A549 (cell line): ENCODE measurements around the gene EBF3. TPM values are rescaled to one million over a fixed set of nuclear protein-coding genes. Genes with fewer than 3 reads are reported as not detected.

Experiments used
- ATAC-seq, 2 experiments: fragments of 200-7000 bp in 1 of 2; fragments of >200 bp in 1 of 2; cut with Nextera tagmentation in 1 of 2; cut with Tn5 transposase in 1 of 2; 3 replicates each; pipeline versions ENCODE4 v1.8.0 to v1.9.1; 2018 to 2020; ENCODE audit warnings: mild to moderate bottlenecking in 1 of 2, moderate library complexity in 1 of 2
- CTCF ChIA-PET: fragments of 300-600 bp; sonication (Branson Sonifier 250); formaldehyde crosslinking; extraction: SDS; loops from one replicate; lab custom pipeline; 2021; ENCODE audit warnings: antibody characterized with exemption, inconsistent platforms; lab: Yijun Ruan, JAX
- POLR2A ChIA-PET: fragments of 350-600 bp; formaldehyde crosslinking; extraction: SDS; loops from one replicate; lab custom pipeline; 2021; ENCODE audit warnings: antibody characterized with exemption, inconsistent platforms; lab: Yijun Ruan, JAX
- DNase-seq, 2 experiments: peaks; one replicate each; pipeline versions ENCODE4 v3.0.0 to v3.0.0-alpha.2; 2011 to 2016; ENCODE audit warnings: low read depth in 1 of 2, low spot score in 1 of 2
- FAIRE-seq: peaks from 2 replicates; lab custom pipeline; 2011; peaks lifted over from hg19 to GRCh38; lab: Jason Lieb, UNC
- H3K27ac ChIP-seq, 2 experiments: fragments of >200 bp; sonication (Bioruptor Twin); formaldehyde crosslinking; 3 replicates each; pipeline ENCODE4 v1.5.1; 2016 to 2017
- H3K4me1 ChIP-seq: fragments of >200 bp; sonication (Bioruptor Twin); formaldehyde crosslinking; 3 replicates; pipeline ENCODE4 v1.6.1; 2016
- H3K4me2 ChIP-seq: fragments of >200 bp; sonication (Bioruptor Twin); formaldehyde crosslinking; 3 replicates; pipeline ENCODE4 v1.6.1; 2016
- H3K4me3 ChIP-seq: fragments of >200 bp; sonication (Bioruptor Twin); formaldehyde crosslinking; 3 replicates; pipeline ENCODE4 v1.5.1; 2016
- H3K9me3 ChIP-seq: fragments of >200 bp; sonication (Bioruptor Twin); formaldehyde crosslinking; 3 replicates; pipeline ENCODE4 v1.6.1; 2016
- CBX8 ChIP-seq: fragments of 200-600 bp; sonication (generic); IDR thresholded peaks from 2 replicates; pipeline ENCODE4 v1.6.1; 2016
- CTCF ChIP-seq: fragments of >200 bp; sonication (Bioruptor Twin); formaldehyde crosslinking; IDR thresholded peaks from 3 replicates; pipeline ENCODE4 v1.5.1; 2016
- E2F6 ChIP-seq: IDR thresholded peaks from 2 replicates; pipeline ENCODE4 v1.6.1; 2012; ENCODE audit warnings: low read depth, borderline replicate concordance
- ELK1 ChIP-seq: fragments of 150-350 bp; IDR thresholded peaks from 2 replicates; pipeline ENCODE4 v1.6.1; 2014; ENCODE audit warnings: low read depth, mild to moderate bottlenecking, low read length
- ESRRA ChIP-seq: fragments of 150-350 bp; IDR thresholded peaks from 2 replicates; pipeline ENCODE4 v1.6.1; 2014; ENCODE audit warnings: mild to moderate bottlenecking, low read length, borderline replicate concordance
- FOXS1 ChIP-seq: fragments of 250-450 bp; sonication (Bioruptor Pico); IDR thresholded peaks from 2 replicates; pipeline ENCODE4 v1.5.0; 2020; ENCODE audit warnings: mild to moderate bottlenecking, moderate library complexity
- HDAC2 ChIP-seq: fragments of 200-600 bp; sonication (generic); IDR thresholded peaks from 2 replicates; pipeline ENCODE4 v1.6.1; 2016
- HES2 ChIP-seq: fragments of >200 bp; sonication (Bioruptor Twin); formaldehyde crosslinking; IDR thresholded peaks from 2 replicates; pipeline ENCODE4 v1.6.1; 2016
- HMGXB4 ChIP-seq: fragments of 250-450 bp; sonication (Bioruptor Pico); IDR thresholded peaks from 2 replicates; pipeline ENCODE4 v1.5.0; 2021; ENCODE audit warnings: mild to moderate bottlenecking, moderate library complexity, borderline replicate concordance
- HOXB13 ChIP-seq: fragments of 250-450 bp; sonication (Bioruptor Pico); IDR thresholded peaks from 2 replicates; pipeline ENCODE4 v1.5.0; 2020; ENCODE audit warnings: low read depth, mild to moderate bottlenecking, moderate library complexity
- MAFK ChIP-seq: fragments of 450-650 bp; IDR thresholded peaks from 2 replicates; pipeline ENCODE4 v1.6.1; 2014; ENCODE audit not compliant: partially characterized antibody
- MAZ ChIP-seq: fragments of 150-350 bp; IDR thresholded peaks from 2 replicates; pipeline ENCODE4 v1.6.1; 2014; ENCODE audit warnings: antibody characterized with exemption, low read depth, low read length, borderline replicate concordance
- NFE2L2 ChIP-seq: fragments of 150-350 bp; conservative IDR thresholded peaks from 2 replicates; pipeline ENCODE4 v1.6.1; 2014; ENCODE audit warnings: low read length
- NPAS2 ChIP-seq: fragments of 250-450 bp; sonication (Bioruptor Pico); IDR thresholded peaks from 2 replicates; pipeline ENCODE4 v1.8.0; 2022; ENCODE audit warnings: mild to moderate bottlenecking, moderate library complexity, borderline replicate concordance
- POLR2A ChIP-seq: IDR thresholded peaks from 2 replicates; pipeline ENCODE4 v1.6.1; 2012; ENCODE audit warnings: mild to moderate bottlenecking, low read length
- REST ChIP-seq: fragments of 200-600 bp; sonication (generic); IDR thresholded peaks from 2 replicates; pipeline ENCODE4 v1.6.1; 2016; ENCODE audit warnings: antibody characterized with exemption, mild to moderate bottlenecking, moderate library complexity
- RFX5 ChIP-seq: fragments of 450-650 bp; IDR thresholded peaks from 2 replicates; pipeline ENCODE4 v1.7.1; 2014; ENCODE audit warnings: antibody characterized with exemption, mild to moderate bottlenecking, moderate library complexity
- SMC3 ChIP-seq: fragments of >200 bp; sonication (Bioruptor Twin); formaldehyde crosslinking; IDR thresholded peaks from 3 replicates; pipeline ENCODE4 v1.6.1; 2018; ENCODE audit warnings: inconsistent platforms
- SREBF2 ChIP-seq: fragments of 450-650 bp; IDR thresholded peaks from 2 replicates; pipeline ENCODE4 v1.6.1; 2014; ENCODE audit warnings: mild to moderate bottlenecking, moderate library complexity
- USF2 ChIP-seq: fragments of 450-650 bp; IDR thresholded peaks from 2 replicates; pipeline ENCODE4 v1.6.1; 2014; ENCODE audit warnings: antibody characterized with exemption
- ZC3H11A ChIP-seq: fragments of 450-650 bp; IDR thresholded peaks from 2 replicates; pipeline ENCODE4 v1.6.1; 2014; ENCODE audit warnings: antibody characterized with exemption, mild to moderate bottlenecking
- ZSCAN20 ChIP-seq: fragments of 250-450 bp; sonication (Bioruptor Pico); IDR thresholded peaks from 2 replicates; pipeline ENCODE4 v1.8.0; 2022; ENCODE audit warnings: mild to moderate bottlenecking, moderate library complexity
- WGBS: methylation state at CpG from one replicate; pipeline ENCODE4 v1.1.6; 2017; ENCODE audit errors: missing lambda C conversion rate; 5-methylcytosine and 5-hydroxymethylcytosine counted together
- polyA plus RNA-seq, 4 experiments: library from polyadenylated mRNA; depleted of rRNA in 3 of 4; stranded (reverse); fragments of >200 nt; fragmentation: RNase III in 1 of 4; extraction: RNeasy Plus Mini Kit Qiagen cat#74134 plus additional on column Dnase treatment in 1 of 4; gene quantifications; 2 replicates in 3 of 4; 3 replicates in 1 of 4; pipeline ENCODE4 v1.2.3, GENCODE V29; 2011 to 2017

Gene EBF3
- polyA plus RNA-seq, 2 of the 4 experiments (the other 2 are of a cell fraction), result 0.12 TPM; not detected in 1

- DNase-seq (no peak), FAIRE-seq (no peak), ATAC-seq (no peak; a peak in 1 of 6 replicates)
- WGBS, result 56% methylated on average over 12 of the region's 14 CpGs
- Histone ChIP-seq H3K4me2 (no peak overlapping the region), H3K27ac (no peak overlapping the region), H3K4me1 (no peaks in the 10 kb centered on the region), H3K4me3 (no peak overlapping the region), H3K9me3 (no peaks in the 10 kb centered on the region)
- POLR2A ChIA-PET, result no interaction called here
- TF ChIP-seq HDAC2 (no peak), ZC3H11A (no peak), MAFK (no peak), CBX8 (no peak), ZSCAN20 (no peak), REST (no peak), CTCF (no peak), E2F6 (no peak), SMC3 (no peak), POLR2A (no peak), USF2 (no peak), NPAS2 (CRISPR knock-in tag) (no peak)
- CTCF ChIA-PET, result no interaction called here
Observed at GRCh38 chr10:129933456-129934092, 30.5 kb downstream of the EBF3 start.

- CTCF ChIA-PET, result no interaction called here
- no peak overlapping the region for H3K4me3 ChIP-seq
- WGBS, result 55% methylated on average over 21 of the region's 24 CpGs
- no peaks in the 10 kb centered on the region for H3K4me1 ChIP-seq
- FAIRE-seq, result no peak
- H3K4me2 ChIP-seq, result no peak overlapping the region
- TF ChIP-seq HOXB13 (CRISPR knock-in tag), result no peak
- TF ChIP-seq NPAS2 (CRISPR knock-in tag), result no peak
- no peak for TF ChIP-seq RFX5
- TF ChIP-seq MAZ, result no peak
- TF ChIP-seq HES2, result no peak
- TF ChIP-seq ESRRA, result no peak
- no peak for TF ChIP-seq SREBF2
- TF ChIP-seq ELK1, result no peak
- no peak for TF ChIP-seq HMGXB4
- no peak for TF ChIP-seq FOXS1 (CRISPR knock-in tag)
- no peak for TF ChIP-seq NFE2L2
- TF ChIP-seq CTCF, result no peak
- TF ChIP-seq, all 56 proteins: peak for 0
- ATAC-seq, result no peak; a peak in 1 of 6 replicates
- H3K27ac ChIP-seq, result no peak overlapping the region
- DNase-seq, result no peak
- no peaks in the 10 kb centered on the region for H3K9me3 ChIP-seq
- POLR2A ChIA-PET, result no interaction called here
Observed at GRCh38 chr10:129932751-129933433, 31.2 kb downstream of the EBF3 start.
